ENCODE measurements around the gene TGFB1. TPM values are rescaled to one million over a fixed set of nuclear protein-coding genes. Genes with fewer than 3 reads are reported as not detected.

TGFB1 gene
- total RNA-seq, 1 experiment from 2014 or later = 10.4 TPM

DNA sequence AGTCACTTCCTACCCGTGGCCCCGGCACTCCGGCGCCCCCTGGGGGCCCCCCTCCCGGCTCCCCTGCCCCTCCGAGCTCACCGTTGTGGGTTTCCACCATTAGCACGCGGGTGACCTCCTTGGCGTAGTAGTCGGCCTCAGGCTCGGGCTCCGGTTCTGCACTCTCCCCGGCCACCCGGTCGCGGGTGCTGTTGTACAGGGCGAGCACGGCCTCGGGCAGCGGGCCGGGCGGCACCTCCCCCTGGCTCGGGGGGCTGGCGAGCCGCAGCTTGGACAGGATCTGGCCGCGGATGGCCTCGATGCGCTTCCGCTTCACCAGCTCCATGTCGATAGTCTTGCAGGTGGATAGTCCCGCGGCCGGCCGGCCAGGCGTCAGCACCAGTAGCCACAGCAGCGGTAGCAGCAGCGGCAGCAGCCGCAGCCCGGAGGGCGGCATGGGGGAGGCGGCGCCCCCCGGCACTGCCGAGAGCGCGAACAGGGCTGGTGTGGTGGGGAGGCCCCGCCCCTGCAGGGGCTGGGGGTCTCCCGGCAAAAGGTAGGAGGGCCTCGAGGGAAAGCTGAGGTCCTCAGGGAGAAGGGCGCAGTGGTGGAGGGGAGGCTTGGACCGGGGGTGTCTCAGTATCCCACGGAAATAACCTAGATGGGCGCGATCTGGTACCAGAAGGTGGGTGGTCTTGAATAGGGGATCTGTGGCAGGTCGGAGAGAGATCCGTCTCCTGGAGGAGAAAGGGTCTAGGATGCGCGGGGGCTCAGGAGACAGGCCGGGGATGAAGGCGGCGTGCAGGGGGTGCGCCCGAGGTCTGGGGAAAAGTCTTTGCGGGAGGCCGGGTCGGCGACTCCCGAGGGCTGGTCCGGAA lies 885 bp downstream of the TGFB1 start:
- Mint-ChIP-seq H3K9me3 (no peaks in the 10 kb centered on the region), H3K27me3 (ENCODE audit: low read depth) (peaks cover 58% of the 10 kb centered on the region), H3K27ac (no peak overlapping the region), H3K4me3 (peak overlapping the region; percentile 89), H3K4me1 (peaks cover 18% of the 10 kb centered on the region), H3K36me3 (no peaks in the 10 kb centered on the region)
- ChIA-PET CTCF (interaction anchor here (0.7 to 6.2 kb wide), 29 partner anchors 11 to 507 kb away, joined by 3 to 103 read pairs (median 6); partner anchors contain the start of genes B3GNT8, B9D2, CCDC97 and DMAC2), POLR2A (interaction anchor here (0.8 to 1.0 kb wide), 2 partner anchors 11 to 25 kb away, joined by 4 read pairs; partner anchors contain the start of gene B9D2)
- peak; percentile 39 for ATAC-seq
- peak; percentile 75 for DNase-seq (ENCODE audit: low spot score)
- no peak for TF ChIP-seq MXD4 (CRISPR knock-in tag; IDR thresholded peaks at IDR 0.05; ENCODE audit: borderline replicate concordance)
- TF ChIP-seq, protein P1, sequence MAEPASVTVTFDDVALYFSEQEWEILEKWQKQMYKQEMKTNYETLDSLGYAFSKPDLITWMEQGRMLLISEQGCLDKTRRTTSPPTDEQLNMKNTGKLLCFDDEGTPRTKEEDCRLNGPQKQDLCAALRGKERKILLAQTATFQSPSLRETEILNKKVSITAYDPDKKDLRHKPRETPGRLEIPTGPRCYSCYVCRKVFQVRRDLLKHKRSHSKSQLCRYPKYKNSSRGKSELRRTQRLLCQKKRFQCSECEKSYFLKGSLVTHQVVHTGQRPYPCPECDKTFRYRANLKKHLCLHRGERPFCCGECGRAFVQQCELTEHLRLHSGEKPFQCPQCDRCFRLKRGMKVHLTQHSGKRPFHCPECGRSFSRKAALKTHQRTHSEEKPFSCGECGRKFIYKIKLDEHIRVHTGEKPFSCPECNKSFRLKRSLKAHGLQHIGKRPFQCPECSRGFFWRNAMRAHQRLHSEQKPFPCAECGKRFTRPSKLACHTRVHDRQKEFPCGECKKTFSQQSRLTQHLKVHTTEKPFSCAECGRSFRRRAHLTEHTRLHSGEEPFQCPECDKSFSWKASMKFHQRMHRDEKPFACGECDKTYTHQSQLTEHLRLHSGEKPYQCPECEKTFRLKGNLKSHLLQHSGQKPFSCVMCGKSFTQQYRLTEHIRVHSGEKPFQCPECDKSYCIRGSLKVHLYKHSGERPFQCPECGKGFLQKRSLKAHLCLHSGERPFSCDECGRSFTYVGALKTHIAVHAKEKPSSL (CRISPR knock-in tag; conservative IDR thresholded peaks at IDR 0.05) = no peak
- TF ChIP-seq ZNF263 (CRISPR knock-in tag; IDR thresholded peaks at IDR 0.05; ENCODE audit: low read depth) = no peak; the same call in 1 of the 2 replicates
- TF ChIP-seq FOXK1 (CRISPR knock-in tag; IDR thresholded peaks at IDR 0.05) = peak; percentile 15; the same call in 1 of the 2 replicates
- TF ChIP-seq FOXP1 (CRISPR knock-in tag; IDR thresholded peaks at IDR 0.05; ENCODE audit: borderline replicate concordance) = peak; percentile 17; the same call in 1 of the 2 replicates
- no peak for TF ChIP-seq IRF2 (CRISPR knock-in tag; IDR thresholded peaks at IDR 0.05; ENCODE audit: borderline replicate concordance, low read depth)
- no peak for TF ChIP-seq SMAD4 (CRISPR knock-in tag; IDR thresholded peaks at IDR 0.05)
- no peak for TF ChIP-seq ZBTB21 (CRISPR knock-in tag; IDR thresholded peaks at IDR 0.05; ENCODE audit: borderline replicate concordance)
- TF ChIP-seq PRRX2 (CRISPR knock-in tag; IDR thresholded peaks at IDR 0.05) = no peak
- TF ChIP-seq, protein P2, sequence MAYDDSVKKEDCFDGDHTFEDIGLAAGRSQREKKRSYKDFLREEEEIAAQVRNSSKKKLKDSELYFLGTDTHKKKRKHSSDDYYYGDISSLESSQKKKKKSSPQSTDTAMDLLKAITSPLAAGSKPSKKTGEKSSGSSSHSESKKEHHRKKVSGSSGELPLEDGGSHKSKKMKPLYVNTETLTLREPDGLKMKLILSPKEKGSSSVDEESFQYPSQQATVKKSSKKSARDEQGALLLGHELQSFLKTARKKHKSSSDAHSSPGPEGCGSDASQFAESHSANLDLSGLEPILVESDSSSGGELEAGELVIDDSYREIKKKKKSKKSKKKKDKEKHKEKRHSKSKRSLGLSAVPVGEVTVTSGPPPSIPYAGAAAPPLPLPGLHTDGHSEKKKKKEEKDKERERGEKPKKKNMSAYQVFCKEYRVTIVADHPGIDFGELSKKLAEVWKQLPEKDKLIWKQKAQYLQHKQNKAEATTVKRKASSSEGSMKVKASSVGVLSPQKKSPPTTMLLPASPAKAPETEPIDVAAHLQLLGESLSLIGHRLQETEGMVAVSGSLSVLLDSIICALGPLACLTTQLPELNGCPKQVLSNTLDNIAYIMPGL (CRISPR knock-in tag; IDR thresholded peaks at IDR 0.05) = peak; percentile 95
- TF ChIP-seq, protein P3, sequence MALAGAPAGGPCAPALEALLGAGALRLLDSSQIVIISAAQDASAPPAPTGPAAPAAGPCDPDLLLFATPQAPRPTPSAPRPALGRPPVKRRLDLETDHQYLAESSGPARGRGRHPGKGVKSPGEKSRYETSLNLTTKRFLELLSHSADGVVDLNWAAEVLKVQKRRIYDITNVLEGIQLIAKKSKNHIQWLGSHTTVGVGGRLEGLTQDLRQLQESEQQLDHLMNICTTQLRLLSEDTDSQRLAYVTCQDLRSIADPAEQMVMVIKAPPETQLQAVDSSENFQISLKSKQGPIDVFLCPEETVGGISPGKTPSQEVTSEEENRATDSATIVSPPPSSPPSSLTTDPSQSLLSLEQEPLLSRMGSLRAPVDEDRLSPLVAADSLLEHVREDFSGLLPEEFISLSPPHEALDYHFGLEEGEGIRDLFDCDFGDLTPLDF (CRISPR knock-in tag; IDR thresholded peaks at IDR 0.05) = no peak
- TF ChIP-seq, protein P4, sequence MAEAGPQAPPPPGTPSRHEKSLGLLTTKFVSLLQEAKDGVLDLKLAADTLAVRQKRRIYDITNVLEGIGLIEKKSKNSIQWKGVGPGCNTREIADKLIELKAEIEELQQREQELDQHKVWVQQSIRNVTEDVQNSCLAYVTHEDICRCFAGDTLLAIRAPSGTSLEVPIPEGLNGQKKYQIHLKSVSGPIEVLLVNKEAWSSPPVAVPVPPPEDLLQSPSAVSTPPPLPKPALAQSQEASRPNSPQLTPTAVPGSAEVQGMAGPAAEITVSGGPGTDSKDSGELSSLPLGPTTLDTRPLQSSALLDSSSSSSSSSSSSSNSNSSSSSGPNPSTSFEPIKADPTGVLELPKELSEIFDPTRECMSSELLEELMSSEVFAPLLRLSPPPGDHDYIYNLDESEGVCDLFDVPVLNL (CRISPR knock-in tag; IDR thresholded peaks at IDR 0.05; ENCODE audit: borderline replicate concordance, low read depth) = no peak
- no peak for TF ChIP-seq NFE2L1 (CRISPR knock-in tag; IDR thresholded peaks at IDR 0.05)
- no peak for TF ChIP-seq TEAD1 (CRISPR knock-in tag; IDR thresholded peaks at IDR 0.05)
- TF ChIP-seq ZNF396 (CRISPR knock-in tag; IDR thresholded peaks at IDR 0.05; ENCODE audit: borderline replicate concordance) = no peak
- TF ChIP-seq ZNF671 (CRISPR knock-in tag; IDR thresholded peaks at IDR 0.05) = no peak
- TF ChIP-seq, protein P5, sequence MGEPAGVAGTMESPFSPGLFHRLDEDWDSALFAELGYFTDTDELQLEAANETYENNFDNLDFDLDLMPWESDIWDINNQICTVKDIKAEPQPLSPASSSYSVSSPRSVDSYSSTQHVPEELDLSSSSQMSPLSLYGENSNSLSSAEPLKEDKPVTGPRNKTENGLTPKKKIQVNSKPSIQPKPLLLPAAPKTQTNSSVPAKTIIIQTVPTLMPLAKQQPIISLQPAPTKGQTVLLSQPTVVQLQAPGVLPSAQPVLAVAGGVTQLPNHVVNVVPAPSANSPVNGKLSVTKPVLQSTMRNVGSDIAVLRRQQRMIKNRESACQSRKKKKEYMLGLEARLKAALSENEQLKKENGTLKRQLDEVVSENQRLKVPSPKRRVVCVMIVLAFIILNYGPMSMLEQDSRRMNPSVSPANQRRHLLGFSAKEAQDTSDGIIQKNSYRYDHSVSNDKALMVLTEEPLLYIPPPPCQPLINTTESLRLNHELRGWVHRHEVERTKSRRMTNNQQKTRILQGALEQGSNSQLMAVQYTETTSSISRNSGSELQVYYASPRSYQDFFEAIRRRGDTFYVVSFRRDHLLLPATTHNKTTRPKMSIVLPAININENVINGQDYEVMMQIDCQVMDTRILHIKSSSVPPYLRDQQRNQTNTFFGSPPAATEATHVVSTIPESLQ (CRISPR knock-in tag; IDR thresholded peaks at IDR 0.05) = no peak
- TF ChIP-seq, protein P6, sequence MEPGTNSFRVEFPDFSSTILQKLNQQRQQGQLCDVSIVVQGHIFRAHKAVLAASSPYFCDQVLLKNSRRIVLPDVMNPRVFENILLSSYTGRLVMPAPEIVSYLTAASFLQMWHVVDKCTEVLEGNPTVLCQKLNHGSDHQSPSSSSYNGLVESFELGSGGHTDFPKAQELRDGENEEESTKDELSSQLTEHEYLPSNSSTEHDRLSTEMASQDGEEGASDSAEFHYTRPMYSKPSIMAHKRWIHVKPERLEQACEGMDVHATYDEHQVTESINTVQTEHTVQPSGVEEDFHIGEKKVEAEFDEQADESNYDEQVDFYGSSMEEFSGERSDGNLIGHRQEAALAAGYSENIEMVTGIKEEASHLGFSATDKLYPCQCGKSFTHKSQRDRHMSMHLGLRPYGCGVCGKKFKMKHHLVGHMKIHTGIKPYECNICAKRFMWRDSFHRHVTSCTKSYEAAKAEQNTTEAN (CRISPR knock-in tag; IDR thresholded peaks at IDR 0.05) = no peak
- no peak for TF ChIP-seq NR3C1 (CRISPR knock-in tag; conservative IDR thresholded peaks at IDR 0.05; ENCODE audit: low read depth)
- TF ChIP-seq SMAD3 (CRISPR knock-in tag; IDR thresholded peaks at IDR 0.05; ENCODE audit: borderline replicate concordance) = no peak
- TF ChIP-seq ZNF317 (CRISPR knock-in tag; IDR thresholded peaks at IDR 0.05; ENCODE audit: borderline replicate concordance, low read depth) = 0 out of 2 replicates have a peak, but pooled peaks have one; percentile 23
- peak; percentile 80; the same call in 1 of the 2 replicates for TF ChIP-seq ETV6 (CRISPR knock-in tag; IDR thresholded peaks at IDR 0.05)
- TF ChIP-seq, protein P7, sequence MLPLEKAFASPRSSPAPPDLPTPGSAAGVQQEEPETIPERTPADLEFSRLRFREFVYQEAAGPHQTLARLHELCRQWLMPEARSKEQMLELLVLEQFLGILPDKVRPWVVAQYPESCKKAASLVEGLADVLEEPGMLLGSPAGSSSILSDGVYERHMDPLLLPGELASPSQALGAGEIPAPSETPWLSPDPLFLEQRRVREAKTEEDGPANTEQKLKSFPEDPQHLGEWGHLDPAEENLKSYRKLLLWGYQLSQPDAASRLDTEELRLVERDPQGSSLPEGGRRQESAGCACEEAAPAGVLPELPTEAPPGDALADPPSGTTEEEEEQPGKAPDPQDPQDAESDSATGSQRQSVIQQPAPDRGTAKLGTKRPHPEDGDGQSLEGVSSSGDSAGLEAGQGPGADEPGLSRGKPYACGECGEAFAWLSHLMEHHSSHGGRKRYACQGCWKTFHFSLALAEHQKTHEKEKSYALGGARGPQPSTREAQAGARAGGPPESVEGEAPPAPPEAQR (CRISPR knock-in tag; IDR thresholded peaks at IDR 0.05) = no peak
